IPS-20b (cell line): Measurements from ENCODE around the gene PLEKHM1.

Experiments used
- H3K27ac ChIP-seq: one replicate; pipeline ENCODE4 v1.5.1; 2013; ENCODE audit warnings: low read length
- H3K27me3 ChIP-seq: 2 replicates; pipeline ENCODE4 v1.6.1; 2013; ENCODE audit warnings: mild to moderate bottlenecking, low read length, inconsistent platforms; ENCODE audit not compliant: insufficient read depth
- H3K36me3 ChIP-seq: 2 replicates; pipeline ENCODE4 v1.6.1; 2013; ENCODE audit warnings: low read depth, mild to moderate bottlenecking, inconsistent platforms, low read length, moderate library complexity; ENCODE audit not compliant: insufficient read depth
- H3K4me1 ChIP-seq: 2 replicates; pipeline ENCODE4 v1.6.1; 2013; ENCODE audit warnings: mild to moderate bottlenecking, control low read depth, inconsistent platforms, low read length, moderate library complexity; ENCODE audit not compliant: insufficient read depth
- H3K4me3 ChIP-seq: 2 replicates; pipeline ENCODE4 v1.5.1; 2013; ENCODE audit warnings: mild to moderate bottlenecking, low read length, inconsistent platforms
- H3K9ac ChIP-seq: 2 replicates; pipeline ENCODE4 v1.6.1; 2013; ENCODE audit warnings: low read depth, mild to moderate bottlenecking, inconsistent platforms, low read length, moderate library complexity
- H3K9me3 ChIP-seq: 2 replicates; pipeline ENCODE4 v1.6.1; 2013; ENCODE audit warnings: mild to moderate bottlenecking, low read depth, low read length, inconsistent platforms; ENCODE audit not compliant: insufficient read depth

The PLEKHM1 gene

GRCh38 chr17:45428050-45428617 lies 62.4 kb downstream of the PLEKHM1 start:
- H3K4me3 ChIP-seq: no peak overlapping the region
- no peak overlapping the region for H3K9ac ChIP-seq
- peaks cover 5% of the 10 kb centered on the region; the same call in 1 of the 2 replicates for H3K4me1 ChIP-seq
- H3K9me3 ChIP-seq: no peaks in the 10 kb centered on the region
- no peaks in the 10 kb centered on the region for H3K36me3 ChIP-seq
- H3K27me3 ChIP-seq: peaks cover 73% of the 10 kb centered on the region
- no peak overlapping the region for H3K27ac ChIP-seq

GRCh38 chr17:45427181-45427835 lies 63.2 kb downstream of the PLEKHM1 start:
- H3K36me3 ChIP-seq: no peaks in the 10 kb centered on the region
- H3K27ac ChIP-seq: no peak overlapping the region
- peaks cover 64% of the 10 kb centered on the region for H3K27me3 ChIP-seq
- H3K9ac ChIP-seq: no peak overlapping the region
- H3K4me3 ChIP-seq: no peak overlapping the region
- H3K9me3 ChIP-seq: no peaks in the 10 kb centered on the region
- peaks cover 5% of the 10 kb centered on the region; the same call in 1 of the 2 replicates for H3K4me1 ChIP-seq

GRCh38 chr17:45426561-45426960 lies 64.0 kb downstream of the PLEKHM1 start:
- Histone ChIP-seq H3K36me3 (no peaks in the 10 kb centered on the region), H3K9ac (no peak overlapping the region), H3K4me1 (peaks cover 5% of the 10 kb centered on the region; the same call in 1 of the 2 replicates), H3K4me3 (no peak overlapping the region), H3K27me3 (peaks cover 57% of the 10 kb centered on the region), H3K9me3 (no peaks in the 10 kb centered on the region), H3K27ac (no peak overlapping the region)

GRCh38 chr17:45425984-45426413 lies 64.5 kb downstream of the PLEKHM1 start:
- H3K9ac ChIP-seq: no peak overlapping the region
- H3K27ac ChIP-seq: no peak overlapping the region
- H3K4me1 ChIP-seq: peaks cover 5% of the 10 kb centered on the region; the same call in 1 of the 2 replicates
- H3K9me3 ChIP-seq: no peaks in the 10 kb centered on the region
- peaks cover 51% of the 10 kb centered on the region for H3K27me3 ChIP-seq
- no peaks in the 10 kb centered on the region for H3K36me3 ChIP-seq
- H3K4me3 ChIP-seq: no peak overlapping the region

- H3K9me3 ChIP-seq: no peaks in the 10 kb centered on the region
- peak overlapping the region; percentile 79 for H3K9ac ChIP-seq
- H3K4me3 ChIP-seq: peak overlapping the region; percentile 67; the same call in 1 of the 2 replicates
- H3K36me3 ChIP-seq: no peaks in the 10 kb centered on the region
- peaks cover 5% of the 10 kb centered on the region; the same call in 1 of the 2 replicates for H3K4me1 ChIP-seq
- H3K27me3 ChIP-seq: peaks cover 45% of the 10 kb centered on the region
- H3K27ac ChIP-seq: no peak overlapping the region
Measured at GRCh38 chr17:45425125-45425983, 65.2 kb downstream of the PLEKHM1 start.

- H3K4me3 ChIP-seq: peak overlapping the region; percentile 67; the same call in 1 of the 2 replicates
- H3K27ac ChIP-seq: no peak overlapping the region
- H3K9me3 ChIP-seq: no peaks in the 10 kb centered on the region
- peaks cover 39% of the 10 kb centered on the region for H3K27me3 ChIP-seq
- H3K9ac ChIP-seq: peak overlapping the region; percentile 79; the same call in 1 of the 2 replicates
- H3K36me3 ChIP-seq: no peaks in the 10 kb centered on the region
- peaks cover 5% of the 10 kb centered on the region; the same call in 1 of the 2 replicates for H3K4me1 ChIP-seq
Measured at GRCh38 chr17:45424769-45425124, 65.8 kb downstream of the PLEKHM1 start.

- H3K4me3 ChIP-seq: no peak overlapping the region
- H3K9me3 ChIP-seq: no peaks in the 10 kb centered on the region
- peaks cover 5% of the 10 kb centered on the region; the same call in 1 of the 2 replicates for H3K4me1 ChIP-seq
- peaks cover 31% of the 10 kb centered on the region for H3K27me3 ChIP-seq
- H3K27ac ChIP-seq: no peak overlapping the region
- no peaks in the 10 kb centered on the region for H3K36me3 ChIP-seq
- H3K9ac ChIP-seq: no peak overlapping the region
Measured at GRCh38 chr17:45423975-45424335, 66.6 kb downstream of the PLEKHM1 start.

- Histone ChIP-seq H3K27ac (no peak overlapping the region), H3K9ac (no peak overlapping the region), H3K9me3 (no peaks in the 10 kb centered on the region), H3K36me3 (no peaks in the 10 kb centered on the region), H3K4me1 (peaks cover 5% of the 10 kb centered on the region; the same call in 1 of the 2 replicates), H3K4me3 (no peak overlapping the region), H3K27me3 (peaks cover 26% of the 10 kb centered on the region)
Measured at GRCh38 chr17:45423304-45423974, 67.1 kb downstream of the PLEKHM1 start.

- H3K4me3 ChIP-seq: no peak overlapping the region
- no peak overlapping the region for H3K27ac ChIP-seq
Measured at GRCh38 chr17:45414990-45415881, 75.3 kb downstream of the PLEKHM1 start.

GRCh38 chr17:45413498-45413923 lies 77.0 kb downstream of the PLEKHM1 start:
- Histone ChIP-seq H3K9ac (no peak overlapping the region), H3K9me3 (no peaks in the 10 kb centered on the region), H3K36me3 (no peaks in the 10 kb centered on the region), H3K4me3 (no peak overlapping the region), H3K27ac (no peak overlapping the region), H3K4me1 (no peaks in the 10 kb centered on the region), H3K27me3 (no peaks in the 10 kb centered on the region)

More at GRCh38 chr17:45414990-45415881, 75.3 kb downstream of the PLEKHM1 start:
- H3K9ac ChIP-seq: no peak overlapping the region
- no peaks in the 10 kb centered on the region for H3K27me3 ChIP-seq
- H3K9me3 ChIP-seq: no peaks in the 10 kb centered on the region
- H3K4me1 ChIP-seq: no peaks in the 10 kb centered on the region
- no peaks in the 10 kb centered on the region for H3K36me3 ChIP-seq
